GM12878 (cell line): ENCODE measurements around the gene CSN1S1. TPM values are rescaled to one million over a fixed set of nuclear protein-coding genes. Genes with fewer than 3 reads are reported as not detected.

Experiments used
- ATAC-seq: fragments of 200-7000 bp; cut with Tn5 transposase; 3 replicates; pipeline ENCODE4 v1.9.1; 2020; ENCODE audit warnings: mild to moderate bottlenecking, moderate library complexity
- BruUV-seq: library from RNA; stranded (reverse); fragments of 400-500 nt; replicated peaks from 2 replicates; lab custom pipeline; 2021; lab: Mats Ljungman, UMichigan
- CTCF ChIA-PET: fragments of 300-600 bp; sonication (Branson Sonifier 250); formaldehyde crosslinking; extraction: SDS; loops from one replicate; lab custom pipeline; 2021; ENCODE audit warnings: inconsistent platforms; lab: Yijun Ruan, JAX
- POLR2A ChIA-PET: fragments of 350-600 bp; formaldehyde crosslinking; extraction: SDS; loops from one replicate; lab custom pipeline; 2021; ENCODE audit warnings: inconsistent platforms; lab: Charles Lee
- RAD21 ChIA-PET: fragments of 300-600 bp; sonication (Branson Sonifier 250); formaldehyde crosslinking; loops from one replicate; lab custom pipeline; 2023; ENCODE audit warnings: antibody characterized with exemption; ENCODE audit not compliant: unreplicated experiment; lab: Charles Lee
- SMC1A ChIA-PET: fragments of 300-600 bp; sonication (Branson Sonifier 250); formaldehyde crosslinking; loops from one replicate; lab custom pipeline; 2023; ENCODE audit not compliant: unreplicated experiment, uncharacterized antibody; lab: Charles Lee
- DNase-seq: peaks from one replicate; pipeline ENCODE4 v3.0.0-alpha.2; 2011; ENCODE audit warnings: low read depth, low spot score
- FAIRE-seq: peaks from 3 replicates; lab custom pipeline; 2011; peaks lifted over from hg19 to GRCh38; lab: Jason Lieb, UNC
- H2AFZ ChIP-seq: 2 replicates; pipeline ENCODE4 v1.6.0; 2011; ENCODE audit warnings: low read depth, low read length, control low read depth; ENCODE audit not compliant: control insufficient read depth
- H3K27ac ChIP-seq: 2 replicates; pipeline ENCODE4 v1.5.1; 2011; ENCODE audit warnings: control low read depth; ENCODE audit not compliant: control insufficient read depth, insufficient read depth
- H3K27me3 ChIP-seq, 2 experiments: replicated peaks in 1 of 2; 2 replicates each; pipeline versions ENCODE4 v1.6.0 to v1.6.1; 2011; ENCODE audit warnings: low read length in 1 of 2; ENCODE audit not compliant: control insufficient read depth in 2 of 2, insufficient read depth in 2 of 2
- H3K36me3 ChIP-seq, 2 experiments: 2 replicates each; pipeline ENCODE4 v1.5.1; 2011; ENCODE audit warnings: low read length in 1 of 2; ENCODE audit not compliant: control insufficient read depth in 2 of 2, insufficient read depth in 2 of 2
- H3K4me1 ChIP-seq: 2 replicates; pipeline ENCODE4 v1.6.1; 2011; ENCODE audit warnings: mild to moderate bottlenecking, low read length, moderate library complexity, mixed read lengths; ENCODE audit not compliant: control insufficient read depth, insufficient read depth
- H3K4me2 ChIP-seq: 2 replicates; pipeline ENCODE4 v1.6.0; 2011; ENCODE audit warnings: control low read depth; ENCODE audit not compliant: control insufficient read depth, insufficient read depth
- H3K4me3 ChIP-seq: fragments of 200-600 bp; sonication (generic); 2 replicates; pipeline ENCODE4 v1.5.1; 2016
- H3K79me2 ChIP-seq: 2 replicates; pipeline ENCODE4 v1.6.0; 2011; ENCODE audit warnings: low read length; ENCODE audit not compliant: control insufficient read depth, insufficient read depth
- H3K9ac ChIP-seq: 2 replicates; pipeline ENCODE4 v1.8.0; 2011; ENCODE audit warnings: low read length, control low read depth, mixed read lengths; ENCODE audit not compliant: control insufficient read depth, insufficient read depth
- H3K9me3 ChIP-seq: replicated peaks from 3 replicates; pipeline ENCODE4 v1.5.1; 2011; ENCODE audit warnings: mild to moderate bottlenecking, low read length; ENCODE audit not compliant: control insufficient read depth, insufficient read depth
- H4K20me1 ChIP-seq: 2 replicates; pipeline ENCODE4 v1.6.0; 2011; ENCODE audit not compliant: control insufficient read depth, insufficient read depth
- CREB1 ChIP-seq: IDR thresholded peaks from 2 replicates; pipeline ENCODE4 v1.6.1; 2012; ENCODE audit warnings: low read depth, mild to moderate bottlenecking, inconsistent platforms
- DPF2 ChIP-seq: fragments of 450-650 bp; IDR thresholded peaks from 2 replicates; pipeline ENCODE4 v1.6.1; 2017; ENCODE audit warnings: mild to moderate bottlenecking
- HDAC2 ChIP-seq: fragments of 200-600 bp; sonication (generic); IDR thresholded peaks from 2 replicates; pipeline ENCODE4 v1.6.1; 2017
- JUND ChIP-seq: IDR thresholded peaks from 2 replicates; pipeline ENCODE4 v1.6.1; 2012; ENCODE audit warnings: low read depth, mild to moderate bottlenecking, low read length, improper control_type of control experiment, moderate library complexity
- KLF5 ChIP-seq: fragments of 450-650 bp; IDR thresholded peaks from 2 replicates; pipeline ENCODE4 v1.6.1; 2014; ENCODE audit warnings: mild to moderate bottlenecking; ENCODE audit not compliant: partially characterized antibody
- SPI1 ChIP-seq: IDR thresholded peaks from 2 replicates; pipeline ENCODE4 v1.6.1; 2011; ENCODE audit warnings: low read depth, mild to moderate bottlenecking, low read length, moderate library complexity, borderline replicate concordance; ENCODE audit not compliant: insufficient read depth
- TBL1XR1 ChIP-seq: IDR thresholded peaks from 2 replicates; pipeline ENCODE4 v1.6.1; 2012; ENCODE audit warnings: low read depth, low read length, improper control_type of control experiment
- TCF3 ChIP-seq: IDR thresholded peaks from 2 replicates; pipeline ENCODE4 v1.6.1; 2012; ENCODE audit warnings: low read depth, mild to moderate bottlenecking, low read length, borderline replicate concordance; ENCODE audit not compliant: insufficient read depth
- TCF7 ChIP-seq: IDR thresholded peaks from 2 replicates; pipeline ENCODE4 v1.6.1; 2014; ENCODE audit warnings: antibody characterized with exemption, borderline replicate concordance
- in situ Hi-C: fragments of 300-500 bp; cut with MboI; formaldehyde crosslinking; loops from 9 replicates; pipeline ENCODE4 v1.14.3; 2018; ENCODE audit warnings: mixed read lengths
- intact Hi-C: fragments of 100-400 bp; cut with micrococcal nuclease; formaldehyde crosslinking; loops from one replicate; pipeline ENCODE4 v1.14.2; 2022; ENCODE audit not compliant: unreplicated experiment
- polyA plus RNA-seq, 11 experiments: library from polyadenylated mRNA; depleted of rRNA in 4 of 11; unstranded in 6 of 11; stranded (reverse) in 5 of 11; fragments of >200 nt; fragmentation: Nextera tagmentation in 4 of 11; fragmentation: Illumina TruSeq in 1 of 11; extraction: Ambion mirVana in 4 of 11; extraction: Trizol in 1 of 11; gene quantifications; 1 replicate in 1 of 11; 2 replicates in 10 of 11; pipeline versions ENCODE4 v1.2.1 to v1.2.3, GENCODE V29; 2011 to 2016; ENCODE audit warnings: inconsistent platforms in 2 of 11, missing spikeins in 2 of 11, low read depth in 1 of 11
- total RNA-seq, 4 experiments: library from RNA; depleted of rRNA in 3 of 4; stranded (reverse); fragments of >200 nt in 3 of 4; fragmentation: Illumina TruSeq in 1 of 4; extraction: Trizol in 1 of 4; gene quantifications; 2 replicates each; pipeline versions ENCODE4 v1.2.1 to v1.2.3, GENCODE V29; 2013 to 2021
- TF ChIP-seq, protein P1 (sequence below): IDR thresholded peaks from 2 replicates; pipeline ENCODE4 v1.6.1; 2012; ENCODE audit warnings: low read depth, low read length, improper control_type of control experiment
- TF ChIP-seq, protein P2 (sequence below): IDR thresholded peaks from 2 replicates; pipeline ENCODE4 v1.6.1; 2012; ENCODE audit warnings: low read depth, low read length, improper control_type of control experiment
- TF ChIP-seq, protein P3 (sequence below): fragments of 450-650 bp; IDR thresholded peaks from 2 replicates; pipeline ENCODE4 v1.6.1; 2017; ENCODE audit warnings: antibody characterized with exemption, mild to moderate bottlenecking, moderate library complexity

Gene CSN1S1
- total and polyA plus RNA-seq, 10 of the 15 experiments (the other 5 are each of a cell fraction or from before 2014, with no cell fraction given), result not detected

DNA sequence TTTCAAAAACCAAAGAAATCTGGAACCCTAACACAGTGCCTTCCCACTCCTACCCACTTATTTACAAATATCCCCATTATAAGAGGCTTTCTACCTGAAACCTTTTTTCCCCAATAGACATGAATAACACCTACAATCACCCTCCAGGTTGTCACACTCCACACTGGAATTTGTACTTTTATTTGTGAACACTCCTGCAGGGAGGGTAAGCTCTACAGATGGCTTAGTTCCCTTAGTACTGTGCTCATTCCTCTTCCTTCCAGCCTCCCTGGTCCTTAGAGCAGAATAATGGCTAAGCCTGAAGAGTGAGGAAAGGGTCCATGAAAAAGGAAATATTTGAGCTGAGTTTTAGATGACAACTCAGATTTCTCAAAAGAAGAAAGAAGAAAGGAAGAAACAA lies 48.7 kb upstream of the CSN1S1 start:
- Histone ChIP-seq H3K36me3 (no peaks in the 10 kb centered on the region), H3K9ac (no peak overlapping the region), H2AFZ (no peak overlapping the region), H3K4me1 (no peaks in the 10 kb centered on the region), H4K20me1 (no peaks in the 10 kb centered on the region), H3K79me2 (no peaks in the 10 kb centered on the region), H3K4me3 (no peak overlapping the region), H3K9me3 (no peaks in the 10 kb centered on the region), H3K4me2 (no peak overlapping the region), H3K27me3 (no peaks in the 10 kb centered on the region), H3K27ac (no peak overlapping the region)
- BruUV-seq, result no TSS peak
- ATAC-seq (no peak), FAIRE-seq (no peak), DNase-seq (no peak)
- TF ChIP-seq JUND, result no peak
- no peak for TF ChIP-seq TBL1XR1
- TF ChIP-seq, protein P1, sequence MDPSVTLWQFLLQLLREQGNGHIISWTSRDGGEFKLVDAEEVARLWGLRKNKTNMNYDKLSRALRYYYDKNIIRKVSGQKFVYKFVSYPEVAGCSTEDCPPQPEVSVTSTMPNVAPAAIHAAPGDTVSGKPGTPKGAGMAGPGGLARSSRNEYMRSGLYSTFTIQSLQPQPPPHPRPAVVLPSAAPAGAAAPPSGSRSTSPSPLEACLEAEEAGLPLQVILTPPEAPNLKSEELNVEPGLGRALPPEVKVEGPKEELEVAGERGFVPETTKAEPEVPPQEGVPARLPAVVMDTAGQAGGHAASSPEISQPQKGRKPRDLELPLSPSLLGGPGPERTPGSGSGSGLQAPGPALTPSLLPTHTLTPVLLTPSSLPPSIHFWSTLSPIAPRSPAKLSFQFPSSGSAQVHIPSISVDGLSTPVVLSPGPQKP, result no peak
- TF ChIP-seq, protein P2, sequence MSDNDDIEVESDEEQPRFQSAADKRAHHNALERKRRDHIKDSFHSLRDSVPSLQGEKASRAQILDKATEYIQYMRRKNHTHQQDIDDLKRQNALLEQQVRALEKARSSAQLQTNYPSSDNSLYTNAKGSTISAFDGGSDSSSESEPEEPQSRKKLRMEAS, result no peak
- TF ChIP-seq HDAC2, result no peak
- TF ChIP-seq, protein P3, sequence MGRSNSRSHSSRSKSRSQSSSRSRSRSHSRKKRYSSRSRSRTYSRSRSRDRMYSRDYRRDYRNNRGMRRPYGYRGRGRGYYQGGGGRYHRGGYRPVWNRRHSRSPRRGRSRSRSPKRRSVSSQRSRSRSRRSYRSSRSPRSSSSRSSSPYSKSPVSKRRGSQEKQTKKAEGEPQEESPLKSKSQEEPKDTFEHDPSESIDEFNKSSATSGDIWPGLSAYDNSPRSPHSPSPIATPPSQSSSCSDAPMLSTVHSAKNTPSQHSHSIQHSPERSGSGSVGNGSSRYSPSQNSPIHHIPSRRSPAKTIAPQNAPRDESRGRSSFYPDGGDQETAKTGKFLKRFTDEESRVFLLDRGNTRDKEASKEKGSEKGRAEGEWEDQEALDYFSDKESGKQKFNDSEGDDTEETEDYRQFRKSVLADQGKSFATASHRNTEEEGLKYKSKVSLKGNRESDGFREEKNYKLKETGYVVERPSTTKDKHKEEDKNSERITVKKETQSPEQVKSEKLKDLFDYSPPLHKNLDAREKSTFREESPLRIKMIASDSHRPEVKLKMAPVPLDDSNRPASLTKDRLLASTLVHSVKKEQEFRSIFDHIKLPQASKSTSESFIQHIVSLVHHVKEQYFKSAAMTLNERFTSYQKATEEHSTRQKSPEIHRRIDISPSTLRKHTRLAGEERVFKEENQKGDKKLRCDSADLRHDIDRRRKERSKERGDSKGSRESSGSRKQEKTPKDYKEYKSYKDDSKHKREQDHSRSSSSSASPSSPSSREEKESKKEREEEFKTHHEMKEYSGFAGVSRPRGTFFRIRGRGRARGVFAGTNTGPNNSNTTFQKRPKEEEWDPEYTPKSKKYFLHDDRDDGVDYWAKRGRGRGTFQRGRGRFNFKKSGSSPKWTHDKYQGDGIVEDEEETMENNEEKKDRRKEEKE, result no peak
- TF ChIP-seq SPI1, result no peak
- TF ChIP-seq TCF7, result no peak
- no peak for TF ChIP-seq DPF2
- TF ChIP-seq CREB1, result no peak
- TF ChIP-seq TCF3, result no peak
- no peak for TF ChIP-seq KLF5
- ChIA-PET POLR2A (no interaction called here), CTCF (interaction anchor here (1.2 to 2.0 kb wide), 3 partner anchors 11 to 189 kb away, joined by 3 to 6 read pairs (median 5); no protein-coding TSS in a partner anchor), RAD21 (no interaction called here), SMC1A (interaction anchor here (1.7 to 1.8 kb wide), 2 partner anchors 51 to 192 kb away, joined by 9 to 12 read pairs; no protein-coding TSS in a partner anchor)
- in situ Hi-C loops, result loop anchor here (5.0 kb wide), 1 partner anchor 190 kb away; no protein-coding TSS in a partner anchor
- intact Hi-C loops, result loop anchor here (5.0 to 10.0 kb wide), 2 partner anchors 565 to 673 kb away; no protein-coding TSS in a partner anchor
